Measurements from ENCODE around the gene CAB39L.
A peak's percentile ranks its signal among the peaks of the same experiment; 100 is the strongest.

CAB39L gene

DNA sequence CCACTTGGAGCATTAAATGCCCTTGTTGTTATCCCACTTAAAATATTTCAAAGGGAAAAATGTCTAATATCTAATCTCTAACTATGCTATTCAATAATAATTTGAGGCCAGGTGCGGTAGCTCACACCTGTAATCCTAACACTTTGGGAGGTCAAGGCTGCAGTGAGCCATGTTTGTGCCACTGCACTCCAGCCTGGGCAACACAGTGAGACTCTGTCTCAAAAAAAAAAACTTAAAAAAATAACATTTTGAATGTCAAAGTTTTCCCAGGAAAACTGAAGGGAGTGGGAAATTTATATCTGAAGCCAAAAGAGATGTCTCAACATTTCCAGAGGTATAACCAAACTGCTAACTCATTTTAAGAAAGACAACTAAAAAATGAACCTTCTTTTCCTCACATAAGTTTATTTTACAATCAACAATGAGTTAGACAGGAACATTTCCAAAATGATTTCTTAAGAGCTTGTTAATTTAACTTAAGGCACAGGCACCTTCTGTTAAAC lies 47.9 kb downstream of the CAB39L start:
- DNase-seq, result no peak

GRCh38 chr13:49395451-49395865 lies 48.4 kb downstream of the CAB39L start:
- DNase-seq, result peak; percentile 37

DNA sequence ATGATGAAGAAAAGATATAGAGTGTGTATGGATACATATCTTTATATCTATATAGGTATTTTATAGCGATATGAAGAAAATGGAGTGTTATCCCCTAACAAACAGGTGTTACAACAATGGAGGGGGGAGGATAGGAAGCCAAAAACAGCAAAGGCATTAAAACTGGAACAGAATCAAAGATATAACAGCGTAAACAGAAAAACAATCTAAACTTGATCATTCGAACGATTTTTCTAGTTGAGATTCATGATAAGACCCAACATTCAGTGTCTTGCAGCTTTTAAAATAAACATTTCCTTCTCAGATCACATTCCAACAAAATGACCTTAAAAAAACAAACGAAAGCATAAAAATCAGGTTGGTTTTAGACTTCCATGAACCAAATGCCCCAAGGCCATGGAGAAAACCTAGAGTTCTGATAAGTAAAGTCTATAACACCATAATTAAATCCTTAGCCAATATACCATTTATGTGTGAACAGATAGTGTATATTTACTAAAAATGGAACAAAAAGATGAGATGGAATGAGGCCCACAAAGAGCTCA lies 55.7 kb downstream of the CAB39L start:
- no peak for DNase-seq

DNA sequence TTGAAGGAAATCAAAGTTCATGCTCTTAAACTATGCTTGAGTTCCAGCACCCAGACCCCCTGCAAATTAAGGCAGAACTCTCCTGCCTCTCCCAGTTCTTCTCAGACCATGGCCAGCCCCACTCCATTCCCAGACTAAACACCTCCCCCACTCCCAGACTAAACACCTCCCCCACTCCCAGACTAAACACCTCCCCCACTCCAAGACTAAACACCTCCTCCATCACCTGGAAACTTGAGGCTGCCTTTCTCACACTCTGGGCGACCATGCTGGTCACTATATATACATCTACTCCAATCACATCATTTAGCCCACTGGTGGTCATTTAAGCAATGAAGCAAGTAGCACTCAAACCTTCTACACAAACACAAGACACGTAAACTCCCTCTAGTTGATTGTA lies 57.2 kb downstream of the CAB39L start:
- DNase-seq, result no peak

DNA sequence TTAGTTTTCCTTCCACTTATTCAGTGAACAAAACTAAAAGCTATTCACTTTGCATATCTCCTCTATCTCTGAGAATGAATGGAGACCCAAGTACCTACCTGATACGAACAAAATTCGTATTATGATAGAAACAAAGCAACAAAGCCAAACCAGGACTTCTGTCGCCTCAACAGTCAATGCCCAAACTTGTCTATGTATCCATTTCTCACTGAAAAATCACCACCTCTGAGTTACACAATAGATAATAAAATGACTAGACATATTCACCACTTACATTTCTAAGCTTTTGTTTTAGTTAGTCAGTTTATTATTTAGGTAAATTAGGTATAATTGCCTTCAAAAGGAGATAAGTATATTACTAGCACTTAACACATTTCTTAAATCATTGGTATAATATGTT lies 67.7 kb downstream of the CAB39L start:
- DNase-seq, result no peak

DNA sequence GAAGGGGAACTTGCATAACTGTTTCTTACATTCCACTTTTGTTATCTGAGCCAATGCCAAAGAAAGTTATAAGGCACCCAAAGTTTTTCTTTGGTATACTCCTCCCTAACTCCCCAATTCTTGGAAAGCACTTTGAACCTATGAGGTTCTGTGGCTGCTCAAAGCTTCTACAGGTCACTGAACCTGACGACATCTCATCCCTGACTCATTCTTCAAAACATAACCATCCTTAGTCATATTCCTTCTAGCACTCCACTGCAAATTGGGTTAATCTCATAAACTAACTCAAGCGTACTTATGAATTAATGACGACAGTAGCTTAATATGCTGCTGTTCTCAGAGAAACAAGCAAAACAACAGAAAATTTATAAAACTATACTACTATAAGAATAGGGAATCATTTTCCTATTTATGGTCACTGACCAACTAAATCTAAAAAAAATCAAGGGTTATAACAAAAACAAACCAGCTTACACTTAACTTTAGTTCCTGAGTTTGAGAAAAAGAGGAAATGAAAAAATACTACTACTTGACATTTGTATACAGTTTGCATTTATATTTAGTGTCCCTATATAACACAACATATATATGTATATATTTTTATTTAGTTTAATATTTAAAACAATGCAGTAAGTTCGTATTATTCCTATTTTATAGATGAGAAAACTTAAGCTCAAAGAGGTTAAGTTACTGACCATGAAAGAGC lies 69.1 kb downstream of the CAB39L start:
- no peak for DNase-seq

GRCh38 chr13:49373716-49374115 lies 70.1 kb downstream of the CAB39L start:
- DNase-seq, result no peak

- no peak for DNase-seq
Observed at GRCh38 chr13:49371943-49372613, 71.8 kb downstream of the CAB39L start.

GRCh38 chr13:49370371-49370770 lies 73.5 kb downstream of the CAB39L start:
- DNase-seq, result no peak

GRCh38 chr13:49369866-49370265 lies 74.0 kb downstream of the CAB39L start:
- DNase-seq, result no peak

DNA sequence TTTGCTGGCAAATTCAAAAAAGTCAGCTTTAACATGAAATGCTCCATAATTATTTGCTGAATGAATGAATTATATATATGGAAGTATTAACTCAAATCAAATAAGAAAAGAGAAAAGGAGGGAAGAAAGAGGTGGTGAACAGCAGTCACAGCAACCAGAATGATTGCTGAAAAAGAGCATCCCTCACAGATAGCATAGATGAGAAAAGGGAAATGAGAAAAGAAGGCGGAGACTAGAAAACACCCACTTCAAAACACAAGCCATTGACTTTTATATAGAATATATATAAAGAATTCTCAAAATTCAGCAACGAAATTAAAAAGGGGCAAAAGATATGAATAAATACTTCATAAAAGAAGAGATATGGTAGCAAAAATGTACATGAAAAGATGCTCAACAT lies 75.2 kb downstream of the CAB39L start:
- no peak for DNase-seq

- DNase-seq, result no peak
Observed at GRCh38 chr13:49367640-49368422, 76.0 kb downstream of the CAB39L start.

- DNase-seq, result no peak
Observed at GRCh38 chr13:49366841-49367240, 77.0 kb downstream of the CAB39L start.

GRCh38 chr13:49357694-49358093 lies 86.2 kb downstream of the CAB39L start:
- DNase-seq, result no peak

DNA sequence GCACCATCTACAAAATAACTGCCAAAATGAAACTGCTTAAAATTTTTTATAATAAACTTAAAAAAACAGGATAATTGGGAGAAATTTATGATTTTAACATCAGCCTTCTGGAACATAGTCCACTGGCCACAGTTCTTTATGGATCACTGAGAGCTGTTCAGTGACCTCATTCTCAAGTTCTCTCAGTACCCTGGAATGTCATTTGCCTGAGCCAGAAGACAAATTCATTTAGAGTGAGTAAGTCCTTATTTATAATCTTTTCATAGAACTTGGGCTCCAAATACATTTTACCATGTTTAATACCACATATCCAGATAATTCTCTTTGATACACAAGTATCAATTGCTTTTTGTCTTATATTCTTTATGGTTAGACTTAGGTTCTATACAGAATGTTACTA lies 87.6 kb downstream of the CAB39L start:
- no peak for DNase-seq

GRCh38 chr13:49354719-49355118 lies 89.1 kb downstream of the CAB39L start:
- DNase-seq, result no peak

- DNase-seq, result no peak
Observed at GRCh38 chr13:49353908-49354307, 90.0 kb downstream of the CAB39L start.

- DNase-seq, result no peak
Observed at GRCh38 chr13:49351871-49352270, 92.0 kb downstream of the CAB39L start.

DNA sequence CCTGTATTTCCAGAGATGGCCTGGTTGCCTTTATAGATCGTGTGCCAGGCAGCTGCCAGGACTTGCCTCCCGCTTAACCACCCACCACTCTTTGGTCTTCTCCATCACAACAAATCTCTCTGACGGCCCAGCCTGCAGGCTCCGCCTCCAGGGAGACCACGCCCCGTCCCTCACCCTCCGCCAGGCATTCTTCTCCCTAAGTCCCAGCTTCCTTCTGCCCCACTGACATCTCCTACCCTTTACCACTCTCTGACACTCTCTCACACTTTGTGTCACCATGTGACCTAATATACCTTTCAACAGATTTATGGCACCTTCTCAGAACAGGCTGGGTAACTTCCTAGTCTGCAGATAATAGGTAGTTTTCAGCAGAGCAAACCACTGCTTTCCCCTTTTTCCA lies 95.1 kb downstream of the CAB39L start:
- no peak for DNase-seq

DNA sequence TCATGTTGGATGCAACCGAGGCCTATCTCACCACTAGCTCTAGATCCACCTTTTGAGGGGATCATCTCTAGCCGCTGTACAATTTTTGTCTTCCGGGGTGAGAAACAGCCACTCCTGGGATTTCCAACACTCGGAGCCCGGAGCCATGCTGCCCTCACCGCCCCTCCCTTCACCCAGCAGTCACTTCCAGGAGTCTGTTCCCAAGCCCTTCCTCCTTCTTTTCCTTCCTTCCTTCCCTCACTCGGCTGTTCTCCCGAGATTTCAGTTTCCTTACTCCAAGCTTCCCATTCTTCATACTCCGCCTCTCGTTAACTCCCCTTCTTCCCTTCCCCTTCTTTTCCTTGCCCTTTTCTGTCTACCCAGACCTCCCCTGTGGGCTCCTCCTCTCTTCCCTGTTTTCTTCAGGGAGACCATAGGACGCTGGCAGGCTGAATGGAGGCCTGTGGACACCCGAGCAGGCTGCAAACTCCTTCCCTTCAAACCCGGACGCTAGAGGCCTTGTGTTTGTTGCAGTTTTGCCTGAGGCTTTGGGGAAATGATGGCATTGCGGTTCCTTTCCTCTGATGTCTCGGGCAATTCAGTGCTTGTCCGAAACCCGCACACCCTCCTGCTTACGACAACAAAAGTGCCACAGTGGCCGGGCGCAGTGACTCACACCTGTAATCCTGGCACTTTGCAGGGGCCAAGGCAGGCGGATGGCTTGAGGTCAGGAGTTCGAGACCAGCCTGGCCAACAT lies 96.0 kb downstream of the CAB39L start:
- DNase-seq, result no peak

DNA sequence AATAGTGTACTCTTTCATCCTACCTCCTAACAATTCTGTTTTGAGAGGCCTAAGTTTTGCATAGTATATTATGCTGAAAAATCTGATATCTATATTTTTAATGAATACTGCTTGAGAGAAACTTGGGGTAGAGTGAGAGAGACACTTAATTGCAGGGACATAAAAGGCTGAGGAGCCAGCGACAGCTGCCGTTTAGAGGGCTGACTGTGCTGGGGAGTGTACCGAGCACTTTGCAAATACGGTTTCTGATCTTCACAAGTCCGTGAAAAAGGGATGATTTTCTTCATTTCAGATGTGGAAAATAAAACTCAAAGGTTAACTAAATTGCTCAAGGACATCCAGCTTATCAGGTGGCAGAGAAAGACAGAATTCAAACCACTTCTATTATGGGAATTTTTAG lies 97.4 kb downstream of the CAB39L start:
- DNase-seq, result no peak

DNA sequence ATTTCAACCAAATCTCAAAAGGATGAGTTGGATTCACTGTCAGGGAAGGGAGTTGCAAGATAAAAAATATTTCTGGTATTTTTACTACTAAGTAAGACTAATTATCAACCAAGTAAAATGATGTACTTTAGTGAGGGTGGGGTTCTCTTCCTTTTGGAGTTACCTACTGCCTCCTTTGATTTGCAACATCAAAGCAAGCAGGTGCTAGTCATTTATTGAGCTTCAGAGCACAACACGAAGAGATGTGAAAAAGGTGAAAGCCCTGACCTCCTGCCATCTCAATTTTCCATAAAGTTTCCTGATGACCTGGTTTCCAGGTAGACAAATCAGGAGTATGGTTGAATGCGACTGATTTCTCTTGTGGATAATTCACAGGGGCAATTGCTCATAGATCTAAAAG lies 100.1 kb downstream of the CAB39L start:
- DNase-seq, result no peak

DNA sequence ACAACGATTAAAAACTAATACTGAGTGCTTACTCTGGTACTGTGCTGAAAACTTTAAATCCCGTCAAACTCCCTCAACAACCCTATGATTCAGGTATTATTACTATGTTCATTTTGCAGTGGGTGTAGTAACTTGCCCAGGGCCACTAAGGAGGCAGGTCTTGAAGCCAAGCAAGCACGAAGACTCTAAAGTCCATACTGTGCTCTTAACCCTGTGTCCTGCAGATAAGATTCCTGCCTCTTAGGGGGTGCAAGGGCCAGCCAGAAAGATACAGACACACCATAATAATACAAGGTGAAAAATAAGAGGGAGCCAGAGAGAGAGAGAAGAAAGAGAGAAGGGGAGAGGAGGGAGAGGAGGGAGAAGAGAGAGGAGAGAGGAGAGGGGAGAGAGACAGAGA lies 100.6 kb downstream of the CAB39L start:
- no peak for DNase-seq

Data from femur (tissue), 1 donor.